CMK (cell line): ENCODE data around the gene POLR3GL.

Source experiments
- DNase-seq: peaks from one replicate; pipeline ENCODE4 v3.0.0-alpha.2; 2010; ENCODE audit warnings: low read depth

Gene POLR3GL

DNA sequence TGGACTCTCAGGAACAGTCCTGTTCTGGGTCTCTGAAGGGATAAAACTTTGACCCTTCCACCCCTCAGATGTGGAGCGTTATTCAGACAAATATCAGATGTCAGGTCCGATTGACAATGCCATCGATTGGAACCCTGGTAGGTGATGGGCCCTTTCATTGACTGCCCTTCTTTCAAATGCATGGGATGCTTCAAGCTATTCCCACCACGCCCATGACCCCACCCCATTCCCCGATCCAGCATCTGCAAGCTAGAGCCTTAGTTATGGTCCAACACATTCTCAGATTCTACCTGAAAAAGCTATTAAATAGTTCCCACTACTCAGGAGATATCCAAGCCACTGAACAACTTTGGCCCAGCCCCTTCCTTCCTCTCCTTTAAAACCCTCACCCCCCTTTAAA lies 12.5 kb downstream of the POLR3GL start:
- no peak for DNase-seq

DNA sequence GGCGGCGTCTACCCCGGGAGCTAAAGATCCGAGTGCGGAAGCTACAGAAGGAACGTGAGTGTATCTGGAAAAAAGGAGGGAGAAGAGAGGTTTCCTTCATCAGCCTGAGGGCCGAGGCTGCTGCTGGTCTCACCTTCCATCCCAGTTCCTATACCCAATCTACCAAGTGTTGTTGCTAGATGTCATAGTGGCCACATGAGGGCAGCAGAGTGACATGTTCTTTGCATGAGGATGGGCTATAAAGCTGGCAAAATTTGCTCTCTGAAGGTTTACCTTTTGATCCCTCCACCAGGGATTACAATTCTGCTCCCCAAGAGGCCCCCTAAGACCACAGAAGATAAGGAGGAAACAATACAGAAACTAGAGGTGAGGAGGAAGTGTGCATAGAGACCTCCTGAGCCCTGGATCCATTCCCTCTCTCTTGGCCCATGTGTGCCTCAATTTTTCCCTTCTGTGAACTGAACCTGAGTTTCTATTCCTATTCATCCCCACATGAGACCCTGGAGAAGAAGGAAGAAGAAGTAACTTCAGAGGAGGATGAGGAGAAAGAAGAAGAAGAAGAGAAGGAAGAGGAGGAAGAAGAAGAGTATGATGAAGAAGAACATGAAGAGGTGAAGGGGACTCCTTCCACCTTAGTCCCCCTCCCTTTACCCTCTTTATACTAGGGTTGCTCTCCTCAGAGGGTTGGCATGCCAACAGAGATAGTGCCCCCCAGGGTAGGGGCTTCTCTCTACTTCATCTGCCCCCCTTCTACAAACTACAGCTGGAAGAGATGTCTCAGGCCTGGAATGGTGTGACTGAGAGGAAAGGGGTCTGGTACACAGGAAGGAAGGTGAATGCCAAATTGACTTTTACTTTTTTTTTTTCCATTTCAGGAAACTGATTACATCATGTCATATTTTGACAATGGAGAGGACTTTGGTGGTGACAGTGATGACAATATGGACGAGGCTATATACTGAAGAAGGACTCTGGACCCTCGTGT lies 13.3 kb downstream of the POLR3GL start:
- DNase-seq: peak; percentile 81

DNA sequence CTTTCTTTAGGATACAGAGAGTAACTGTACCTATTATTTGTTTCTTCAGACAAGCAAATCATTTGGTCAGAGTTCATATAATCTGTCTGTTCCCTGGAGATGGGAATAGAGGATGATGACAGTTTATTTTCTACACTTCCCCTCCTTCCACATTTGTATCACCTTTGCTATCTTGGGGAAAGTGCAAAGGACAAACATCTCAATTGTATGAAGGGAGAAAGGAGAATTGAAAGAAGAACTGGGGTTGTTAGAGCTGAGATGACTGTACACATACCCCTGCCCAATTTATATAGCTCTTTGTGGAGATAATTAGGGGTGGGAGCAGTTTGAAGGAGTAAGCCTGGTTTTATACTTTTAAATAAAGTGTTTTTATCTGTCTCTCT lies 14.0 kb downstream of the POLR3GL start:
- DNase-seq: no peak

DNA sequence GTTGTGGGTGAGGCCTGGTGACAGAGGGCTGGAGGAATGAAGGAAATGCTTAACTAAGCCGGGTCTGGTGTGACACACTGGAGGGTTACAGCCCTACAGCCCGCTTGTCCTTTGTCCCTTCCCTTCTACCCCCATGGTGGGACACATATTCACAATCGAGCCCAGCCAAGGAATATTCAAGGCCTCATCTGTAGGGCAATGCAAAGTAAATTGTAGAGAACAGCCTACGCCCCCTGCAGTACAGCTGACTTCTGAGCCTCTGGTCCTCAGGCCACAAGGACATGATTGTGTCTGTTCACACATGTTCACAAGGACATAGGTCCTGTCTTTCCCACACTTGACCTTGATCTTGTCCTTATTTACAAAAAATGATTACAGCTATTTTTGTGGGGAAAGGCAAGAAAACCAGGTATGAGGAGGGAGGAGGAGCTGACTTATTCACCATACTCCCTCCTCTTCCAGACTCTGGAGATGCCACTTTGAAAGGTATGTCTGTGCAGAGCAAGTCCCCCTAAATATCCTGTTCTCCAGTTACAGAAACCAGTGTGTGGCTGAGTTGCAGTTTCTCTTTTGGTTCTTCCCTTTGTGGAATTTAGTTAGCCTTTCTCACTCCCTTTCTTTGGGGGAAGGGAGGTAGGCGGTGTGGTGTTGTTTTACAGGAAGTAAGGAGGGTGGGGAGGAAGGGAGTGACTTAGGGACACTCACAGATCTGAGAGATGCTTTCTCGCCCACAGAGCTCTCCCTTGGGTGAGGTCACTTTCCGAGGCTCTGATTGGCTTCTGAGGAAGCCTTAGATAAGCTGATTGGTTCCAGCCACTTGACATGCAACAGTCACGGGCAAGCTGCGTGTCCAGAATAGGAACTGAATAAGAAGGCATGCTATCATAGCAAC lies 14.6 kb downstream of the POLR3GL start:
- peak; percentile 100 for DNase-seq

DNA sequence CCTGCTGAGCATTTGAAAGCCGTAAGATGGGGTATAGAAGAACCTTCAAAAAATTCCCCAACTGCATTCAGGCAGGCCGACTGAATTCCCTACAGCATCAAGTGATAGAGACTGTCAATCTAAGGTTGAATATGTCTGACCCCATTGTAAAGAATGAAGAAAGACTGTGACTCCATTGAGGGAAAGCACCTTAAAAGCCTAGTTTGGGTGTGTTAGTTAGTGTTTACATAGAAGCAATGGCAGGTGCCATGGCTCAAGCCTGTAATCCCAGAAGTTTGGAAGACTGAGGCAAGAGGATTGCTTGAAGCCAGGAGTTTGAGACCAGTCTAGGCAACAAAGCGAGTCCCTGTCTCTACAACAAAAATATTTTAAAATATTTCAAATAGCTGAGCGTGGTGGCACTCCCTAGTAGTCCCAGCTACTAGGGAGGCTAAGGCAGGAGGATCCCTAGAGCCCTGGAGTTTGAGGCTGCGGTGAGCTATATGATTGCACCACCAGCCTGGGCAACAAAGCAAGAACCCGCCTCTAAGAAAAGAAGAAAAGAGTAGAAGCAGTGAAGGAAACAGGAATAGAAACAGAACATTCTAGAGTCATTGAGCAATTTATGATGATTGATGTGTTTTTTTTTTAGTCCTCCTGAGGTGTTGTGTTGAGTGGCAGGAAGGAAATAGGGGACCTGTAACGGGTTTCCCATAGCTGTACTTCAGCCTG lies 15.4 kb downstream of the POLR3GL start:
- DNase-seq: no peak

DNA sequence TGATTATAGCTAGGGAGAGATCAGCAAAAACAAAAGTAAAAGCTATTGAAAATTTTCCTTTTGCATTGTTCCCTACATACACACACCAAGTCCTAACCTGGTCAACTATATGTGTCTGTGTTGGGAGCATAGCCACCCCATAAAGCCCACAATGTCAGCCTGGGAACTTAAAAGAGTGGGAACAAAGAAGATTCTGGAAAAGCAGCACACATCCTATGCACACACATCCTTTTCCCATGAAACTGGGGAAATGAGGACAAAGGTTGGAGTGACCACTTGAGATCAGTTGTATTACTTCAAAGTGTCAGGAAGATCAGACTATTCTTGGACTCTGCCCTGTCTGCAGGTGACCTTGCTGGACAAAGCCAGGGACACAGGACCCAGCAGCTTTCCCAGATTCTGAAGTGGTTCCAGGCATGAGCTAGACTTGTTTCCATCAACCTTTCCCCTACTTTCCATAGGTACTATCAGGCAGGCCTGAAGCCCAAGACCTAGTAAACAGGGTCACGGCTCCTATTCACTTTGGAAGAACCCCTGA lies 16.0 kb downstream of the POLR3GL start:
- DNase-seq: no peak

DNA sequence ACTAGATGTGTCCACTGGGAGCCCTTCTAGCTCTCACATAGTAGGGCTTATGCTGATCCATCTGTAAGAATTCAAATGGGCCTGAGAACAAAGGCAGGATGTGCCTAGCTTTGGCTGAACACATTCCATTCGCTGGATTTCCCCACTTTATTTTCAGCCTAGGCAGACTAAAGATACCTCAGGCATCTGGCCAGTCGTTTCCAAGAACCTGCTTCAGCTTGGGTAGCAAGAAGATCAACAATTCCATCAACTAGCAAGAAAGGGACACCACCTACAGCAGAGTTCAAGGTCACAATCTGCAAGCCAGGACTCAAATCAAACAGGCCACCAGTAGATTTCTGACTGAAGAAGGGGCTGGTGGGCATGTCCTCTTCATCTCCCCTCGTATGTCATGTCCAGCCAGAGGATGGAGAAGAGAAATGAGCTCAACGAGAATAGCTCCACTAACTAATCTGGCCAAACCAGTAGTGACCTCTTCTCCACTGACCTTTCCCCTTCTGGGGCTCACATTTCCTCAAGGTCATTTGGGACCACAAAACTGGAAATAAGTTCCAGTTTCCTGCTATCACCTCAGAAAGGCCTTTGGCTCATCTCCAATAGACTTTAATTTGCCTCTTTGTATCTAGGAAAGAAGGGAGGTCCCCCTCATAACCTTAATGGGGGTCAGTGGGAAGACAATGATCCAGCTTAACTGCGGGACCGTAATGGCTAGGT lies 17.7 kb downstream of the POLR3GL start:
- no peak for DNase-seq

DNA sequence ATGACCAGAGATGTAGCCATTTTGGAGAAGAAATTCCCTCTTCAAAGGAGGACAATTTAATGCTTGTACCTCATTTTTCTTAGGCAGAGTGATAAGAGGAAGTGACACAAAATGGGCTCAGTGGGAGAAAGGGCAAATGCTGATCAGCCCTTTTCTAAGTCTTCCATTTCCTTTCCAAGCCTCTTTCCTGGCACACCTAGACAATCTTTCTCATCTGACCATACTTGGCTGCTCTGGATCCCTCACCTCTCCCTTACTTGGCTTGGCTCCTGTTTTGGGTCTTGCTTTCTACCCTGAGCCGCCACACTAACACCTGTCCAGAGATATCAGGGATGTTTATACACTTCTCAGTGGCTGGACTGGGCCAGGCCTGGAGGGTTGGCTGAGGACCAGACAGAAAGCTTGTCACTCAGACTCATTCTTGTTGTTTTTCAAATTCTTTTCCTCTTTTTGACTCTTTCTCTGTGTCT lies 18.8 kb downstream of the POLR3GL start:
- DNase-seq: no peak

DNA sequence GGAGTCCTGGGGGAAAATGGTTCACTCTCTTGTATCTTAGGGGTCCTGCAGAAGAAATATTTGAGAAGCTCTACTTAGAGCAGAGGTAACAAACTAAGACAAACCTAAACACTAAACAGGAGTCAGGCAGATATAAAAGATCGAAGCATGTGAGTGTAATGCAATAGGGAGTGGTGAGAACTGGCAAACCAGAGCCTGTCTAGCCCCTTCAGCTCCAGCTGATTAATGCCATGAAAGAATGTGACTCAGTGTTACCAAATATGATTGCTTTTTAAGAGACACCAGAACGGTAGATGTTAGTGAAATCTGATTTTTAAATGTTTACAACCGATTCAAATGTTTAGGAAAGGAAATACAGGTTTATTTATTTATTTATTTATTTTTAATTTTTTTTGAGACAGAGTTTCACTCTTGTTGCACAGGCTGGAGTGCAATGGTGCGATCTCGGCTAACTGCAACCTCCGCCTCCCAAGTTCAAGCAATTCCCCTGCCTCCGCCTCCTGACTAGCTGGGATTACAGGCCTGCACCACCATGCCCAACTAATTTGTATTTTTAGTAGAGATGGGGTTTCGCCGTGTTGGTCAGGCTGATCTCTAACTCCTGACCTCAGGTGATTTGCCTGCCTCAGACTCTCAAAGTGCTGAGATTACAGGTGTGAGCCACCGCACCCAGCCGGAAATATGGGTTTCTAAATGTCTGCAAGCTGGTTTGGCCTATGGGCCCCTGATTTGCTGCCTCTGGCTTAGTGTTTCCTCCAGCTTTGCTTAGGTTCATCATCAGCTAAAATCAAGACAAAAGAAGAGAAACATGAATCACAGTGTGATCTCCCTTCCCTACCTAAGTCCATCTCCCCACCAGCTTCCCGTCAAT lies 19.7 kb downstream of the POLR3GL start:
- no peak for DNase-seq

DNA sequence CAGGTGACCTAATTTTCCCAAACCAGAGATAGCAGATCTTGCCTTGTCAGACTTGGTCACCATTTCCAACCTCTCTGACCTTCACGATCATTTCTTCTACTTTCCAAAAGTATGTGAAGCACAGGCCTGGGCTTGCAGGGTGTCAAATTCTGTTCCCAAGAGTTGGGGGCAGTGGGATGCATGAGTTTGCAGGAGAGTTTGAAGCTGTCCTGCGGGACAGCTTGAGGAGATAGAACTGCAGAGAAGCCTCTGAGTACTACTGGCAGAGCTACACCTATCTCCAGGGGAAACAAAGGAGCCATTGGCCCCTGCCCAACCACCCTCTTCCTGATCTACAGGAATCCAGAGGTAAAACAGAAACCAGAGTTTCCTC lies 20.6 kb downstream of the POLR3GL start:
- no peak for DNase-seq

DNA sequence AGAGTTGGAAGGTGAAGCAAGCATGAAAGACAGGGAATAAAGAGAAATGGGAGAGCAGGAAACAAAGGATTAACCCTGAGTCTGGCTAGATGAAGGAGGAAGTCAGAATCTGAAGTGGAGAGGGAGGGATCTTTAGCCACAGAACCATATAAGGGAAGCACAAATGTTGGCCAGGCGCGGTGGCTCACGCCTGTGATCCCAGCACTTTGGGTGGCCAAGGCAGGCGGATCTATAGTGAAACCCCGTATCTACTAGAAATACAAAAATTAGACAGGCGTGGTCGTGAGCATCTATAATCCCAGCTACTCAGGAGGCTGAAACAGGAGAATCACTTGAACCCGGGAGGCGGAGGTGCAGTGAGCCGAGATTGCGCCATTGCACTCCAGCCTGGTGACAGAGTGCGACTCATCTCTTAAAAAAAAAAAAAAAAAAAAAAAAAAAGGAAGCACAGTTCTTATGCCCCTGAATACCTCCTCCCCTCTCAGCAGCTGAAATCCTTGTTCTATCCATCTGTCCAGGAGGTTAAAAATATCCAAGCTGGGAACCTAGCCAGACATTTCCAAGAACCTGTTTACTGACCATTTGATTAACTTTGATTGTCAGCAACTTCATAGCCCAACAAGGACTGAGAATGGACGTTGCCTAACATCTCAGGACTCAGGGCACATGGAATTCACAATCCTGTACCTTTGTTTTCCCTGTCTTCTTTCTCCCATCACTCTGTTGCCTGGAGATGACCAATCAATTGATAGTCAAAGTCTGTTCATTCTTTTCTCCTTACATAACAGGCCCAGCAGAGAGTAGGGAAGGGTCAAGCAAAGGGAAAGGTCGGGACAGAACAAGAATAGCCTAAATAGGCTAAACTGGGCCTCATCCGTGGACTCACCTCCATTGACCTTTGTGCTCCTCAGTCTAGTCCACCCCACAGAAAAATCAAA lies 21.3 kb downstream of the POLR3GL start:
- DNase-seq: no peak

DNA sequence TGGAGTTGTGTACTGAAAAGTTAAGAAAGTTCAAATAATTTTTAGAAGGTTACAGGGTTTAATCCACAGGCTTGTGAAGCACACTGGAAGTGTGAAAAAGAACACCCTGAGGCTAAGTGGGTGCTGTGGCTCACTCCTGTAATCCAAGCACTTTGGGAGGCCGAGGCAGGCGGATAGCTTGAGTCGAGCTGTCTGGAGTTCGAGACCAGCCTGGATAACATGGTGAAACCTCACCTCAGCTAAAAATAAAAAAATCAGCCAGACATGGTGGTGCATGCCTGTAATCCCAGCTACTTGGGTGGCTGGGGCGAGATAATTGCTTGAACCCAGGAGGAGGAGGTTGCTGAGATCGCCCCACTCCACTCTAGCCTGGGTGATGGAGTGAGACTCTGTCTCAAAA lies 22.1 kb downstream of the POLR3GL start:
- DNase-seq: no peak

DNA sequence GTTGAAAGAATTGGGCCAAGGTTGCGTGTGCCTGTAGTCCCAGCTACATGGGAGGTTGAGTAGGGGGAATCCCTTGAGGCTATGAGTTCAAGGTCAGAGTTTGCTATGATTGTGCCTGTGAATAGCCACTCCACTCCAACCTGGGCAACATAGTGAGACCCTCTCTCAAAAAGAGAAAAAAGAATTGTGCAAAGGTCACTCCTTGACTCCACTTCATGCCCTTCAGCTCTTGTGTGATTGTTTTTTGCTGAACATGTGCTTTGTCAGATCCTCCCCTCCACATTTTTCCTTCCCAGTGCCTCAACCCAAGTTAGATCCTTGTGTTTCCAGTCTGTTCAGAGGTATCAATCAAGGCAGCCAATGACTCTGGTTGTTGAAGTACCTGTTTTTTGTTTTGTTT lies 23.4 kb downstream of the POLR3GL start:
- no peak for DNase-seq

DNA sequence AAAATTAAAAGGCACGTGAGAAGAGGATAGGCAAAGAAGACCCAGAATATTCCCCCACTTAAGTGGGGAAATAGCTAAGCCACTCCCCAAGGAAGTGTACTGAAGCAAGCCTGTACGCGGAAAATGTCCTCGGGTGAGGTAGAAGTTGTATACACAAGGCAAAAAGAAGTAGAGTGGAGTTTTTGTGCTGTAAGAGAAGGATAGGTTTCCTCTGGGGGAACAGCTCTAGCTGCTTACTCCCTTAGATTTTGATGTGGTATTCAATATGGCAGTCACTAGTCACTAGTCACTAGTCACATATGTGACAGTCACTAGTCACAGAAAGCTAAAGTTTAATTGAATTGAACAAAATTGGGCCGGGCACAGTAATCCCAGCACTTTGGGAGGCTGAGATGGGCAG lies 24.3 kb downstream of the POLR3GL start:
- no peak for DNase-seq

DNA sequence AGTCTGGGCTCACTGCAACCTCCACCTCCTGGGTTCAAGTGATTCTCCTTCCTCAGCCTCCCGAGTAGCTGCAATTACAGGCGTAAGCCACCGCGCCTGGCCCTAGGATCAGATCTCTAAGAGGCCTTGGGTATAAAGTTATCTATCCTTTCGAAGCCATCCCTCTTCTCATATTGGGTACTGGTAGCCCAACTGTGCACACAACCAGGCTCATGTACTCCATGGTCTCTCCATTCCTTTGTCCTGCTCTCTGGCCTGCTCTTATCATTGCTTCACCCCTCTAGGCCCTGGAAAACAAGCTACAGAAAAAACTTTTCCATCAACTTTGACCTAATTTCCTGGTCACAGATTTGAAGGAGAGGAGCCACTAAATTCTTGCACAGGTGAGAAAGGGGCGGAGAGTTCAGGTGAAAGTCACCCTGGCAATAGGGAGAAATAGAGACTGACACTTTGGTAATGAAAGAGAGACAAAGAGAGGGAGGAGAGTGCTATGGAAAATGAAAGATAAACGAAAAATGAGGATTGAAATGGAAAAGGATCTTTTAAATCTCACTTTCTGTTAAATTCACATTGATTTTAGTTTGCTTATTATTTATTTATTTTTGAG lies 25.9 kb downstream of the POLR3GL start:
- DNase-seq: no peak

DNA sequence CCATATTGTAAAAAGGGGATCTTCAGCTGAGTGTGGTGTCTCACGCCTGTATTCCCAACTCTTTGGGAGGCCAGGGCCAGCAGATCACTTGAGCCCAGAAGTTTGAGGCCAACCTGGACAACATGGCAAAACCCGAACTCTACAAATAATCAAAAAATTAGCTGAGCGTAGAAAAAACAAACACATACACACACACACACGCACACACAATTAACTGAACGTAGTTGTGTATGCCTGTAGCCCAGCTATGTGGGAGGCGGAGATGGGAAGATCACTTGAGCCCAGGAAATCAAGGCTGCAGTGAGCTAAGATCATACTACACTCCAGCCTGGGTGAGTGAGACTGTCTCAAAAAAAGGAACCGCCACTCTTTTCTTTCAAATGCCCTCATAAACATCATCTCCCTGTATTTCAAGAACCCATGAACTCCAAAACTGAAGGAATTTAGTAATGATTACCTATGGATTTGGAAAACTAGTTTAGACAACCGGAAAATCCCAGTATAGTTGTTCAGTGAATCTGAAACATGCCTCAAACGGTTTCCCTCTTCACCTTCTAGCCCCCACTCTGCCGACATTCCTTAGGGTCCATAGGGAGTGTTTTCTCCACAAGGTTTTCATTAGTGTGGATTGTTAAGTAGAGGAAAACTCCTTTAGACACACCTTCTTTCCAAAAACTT lies 27.4 kb downstream of the POLR3GL start:
- peak; percentile 52 for DNase-seq

DNA sequence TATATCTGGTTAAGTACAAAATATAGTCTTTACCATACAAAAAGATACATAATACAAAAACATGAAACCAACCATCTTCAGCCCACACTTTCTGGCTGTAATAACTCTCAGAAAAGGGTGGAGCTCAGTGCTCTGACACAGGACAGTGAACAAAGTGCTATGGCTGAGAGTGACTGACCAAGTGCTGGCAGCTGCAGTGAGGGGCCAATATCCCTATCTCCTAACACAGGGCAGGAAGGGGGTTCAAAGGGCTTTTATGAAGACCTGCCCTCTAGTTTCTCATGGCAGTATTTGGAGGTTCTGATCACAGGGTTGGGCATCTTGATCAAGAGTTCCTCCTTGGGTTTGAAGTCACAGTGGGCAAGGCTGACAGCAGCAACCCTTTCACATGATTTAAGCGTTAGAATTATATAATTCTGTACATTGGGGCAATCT lies 28.0 kb downstream of the POLR3GL start:
- peak; percentile 50 for DNase-seq
